Upper lobe of right lung (tissue), 1 donor: ENCODE results near the gene CABLES1. TPM values are rescaled to one million over a fixed set of nuclear protein-coding genes. Genes with fewer than 3 reads are reported as not detected.

Source experiments
- ATAC-seq: fragments of 200-7000 bp; cut with Tn5 transposase; one replicate; pipeline ENCODE4 v1.9.1; 2020; ENCODE audit warnings: mild to moderate bottlenecking, moderate library complexity
- DNase-seq: peaks from one replicate; pipeline ENCODE4 v3.0.0-alpha.2; 2020
- H3K27ac ChIP-seq: fragments of 200-600 bp; one replicate; pipeline ENCODE4 v1.8.0; 2022
- H3K27me3 ChIP-seq: fragments of 200-600 bp; one replicate; pipeline ENCODE4 v1.8.0; 2022; ENCODE audit warnings: mild to moderate bottlenecking
- H3K36me3 ChIP-seq: fragments of 200-600 bp; one replicate; pipeline ENCODE4 v1.8.0; 2022
- H3K4me1 ChIP-seq: fragments of 200-600 bp; one replicate; pipeline ENCODE4 v1.8.0; 2022
- H3K4me3 ChIP-seq: fragments of 200-600 bp; one replicate; pipeline ENCODE4 v1.8.0; 2022; ENCODE audit warnings: mild to moderate bottlenecking
- H3K9me3 ChIP-seq: fragments of 200-600 bp; one replicate; pipeline ENCODE4 v1.8.0; 2022
- intact Hi-C: fragments of 100-400 bp; cut with DNase I; formaldehyde crosslinking; loops from one replicate; pipeline ENCODE4 v1.11.0; 2022
- total RNA-seq: library from RNA; stranded (reverse); fragmentation: NEBNext Ultra II Directional; extraction: Animal tissue kit (Norgen Biotek cat#: 25700); gene quantifications from one replicate; pipeline ENCODE4 v1.2.1, GENCODE V29; 2021
- TF ChIP-seq, protein P1 (sequence below): fragments of 200-600 bp; IDR thresholded peaks from one replicate; pipeline ENCODE4 v1.8.0; 2022; ENCODE audit warnings: antibody characterized with exemption
- donor health status: DM: no; HTN: yes; CAD: no; lungs with severe emphysema.

The CABLES1 gene
- total RNA-seq, 1 donor from 2014 or later, result 39.5 TPM

DNA sequence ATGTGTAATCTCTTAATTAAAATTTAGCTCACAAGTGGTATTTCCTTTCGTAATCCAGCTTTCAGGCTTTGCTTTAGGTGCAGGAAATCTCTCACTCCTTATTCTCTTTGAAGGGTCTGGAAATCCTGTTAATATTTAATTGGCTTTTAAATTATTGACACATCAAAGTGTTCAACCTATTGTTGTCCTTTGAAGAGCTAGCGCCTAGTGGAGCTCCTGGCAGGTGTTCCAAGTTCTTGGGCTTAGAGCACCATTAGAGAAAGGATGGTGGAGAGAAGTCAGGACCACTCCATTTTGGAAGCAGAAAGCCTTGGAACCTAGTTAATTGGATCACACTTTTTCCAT, 92.4 kb downstream of the CABLES1 start:
- DNase-seq (no peak), ATAC-seq (peak; percentile 35)
- Histone ChIP-seq H3K4me3 (no peak overlapping the region), H3K27me3 (no peaks in the 10 kb centered on the region), H3K4me1 (peaks cover 78% of the 10 kb centered on the region), H3K9me3 (no peaks in the 10 kb centered on the region), H3K36me3 (no peaks in the 10 kb centered on the region), H3K27ac (peak overlapping the region; percentile 69)
- TF ChIP-seq, protein P1, sequence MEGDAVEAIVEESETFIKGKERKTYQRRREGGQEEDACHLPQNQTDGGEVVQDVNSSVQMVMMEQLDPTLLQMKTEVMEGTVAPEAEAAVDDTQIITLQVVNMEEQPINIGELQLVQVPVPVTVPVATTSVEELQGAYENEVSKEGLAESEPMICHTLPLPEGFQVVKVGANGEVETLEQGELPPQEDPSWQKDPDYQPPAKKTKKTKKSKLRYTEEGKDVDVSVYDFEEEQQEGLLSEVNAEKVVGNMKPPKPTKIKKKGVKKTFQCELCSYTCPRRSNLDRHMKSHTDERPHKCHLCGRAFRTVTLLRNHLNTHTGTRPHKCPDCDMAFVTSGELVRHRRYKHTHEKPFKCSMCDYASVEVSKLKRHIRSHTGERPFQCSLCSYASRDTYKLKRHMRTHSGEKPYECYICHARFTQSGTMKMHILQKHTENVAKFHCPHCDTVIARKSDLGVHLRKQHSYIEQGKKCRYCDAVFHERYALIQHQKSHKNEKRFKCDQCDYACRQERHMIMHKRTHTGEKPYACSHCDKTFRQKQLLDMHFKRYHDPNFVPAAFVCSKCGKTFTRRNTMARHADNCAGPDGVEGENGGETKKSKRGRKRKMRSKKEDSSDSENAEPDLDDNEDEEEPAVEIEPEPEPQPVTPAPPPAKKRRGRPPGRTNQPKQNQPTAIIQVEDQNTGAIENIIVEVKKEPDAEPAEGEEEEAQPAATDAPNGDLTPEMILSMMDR, result no peak
- intact Hi-C loops, result no loop called here

DNA sequence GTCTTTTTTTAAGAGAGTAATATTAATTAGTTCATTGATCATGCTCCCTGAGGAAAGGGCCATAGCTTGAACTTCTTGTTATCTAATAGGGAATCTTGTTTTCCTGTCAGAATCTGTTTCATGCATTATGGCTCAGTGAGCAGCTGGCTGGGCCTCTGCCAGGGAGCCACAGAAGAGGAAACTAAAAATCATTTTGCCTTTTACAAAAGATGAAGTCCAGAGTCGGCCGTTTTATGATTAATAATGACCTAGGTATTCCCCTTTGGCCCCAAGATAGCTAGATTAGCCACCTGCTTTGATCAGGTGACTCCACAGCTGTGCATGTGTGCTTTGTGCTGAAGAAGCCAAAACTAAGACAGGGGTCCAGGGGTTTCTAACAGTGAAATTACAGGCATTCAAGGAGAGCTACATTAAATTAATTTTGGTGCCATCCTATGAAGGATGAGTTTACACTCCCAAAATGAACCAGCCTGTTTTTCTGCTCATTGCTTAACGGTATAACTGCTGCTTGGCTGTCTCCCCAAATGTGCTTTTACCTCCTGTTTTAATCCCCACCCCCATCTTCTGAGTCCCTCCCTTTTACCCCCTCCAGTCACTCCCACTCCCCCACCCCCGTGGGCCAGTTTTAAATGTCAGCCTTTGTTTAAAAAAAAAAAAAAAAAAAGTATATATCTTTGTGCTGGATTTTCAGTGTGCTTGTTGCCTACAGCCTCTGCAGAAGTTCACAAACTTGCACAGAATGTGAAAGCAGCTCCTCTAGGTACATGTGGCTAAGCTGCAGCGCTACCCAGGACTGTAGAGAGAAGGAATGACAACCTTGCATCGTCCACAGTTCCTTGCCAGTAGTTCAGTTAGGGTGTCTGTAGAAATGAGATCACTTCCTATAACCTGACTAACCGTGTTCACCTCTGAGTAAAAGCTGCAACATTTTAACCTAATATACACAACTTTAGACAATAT, 93.1 kb downstream of the CABLES1 start:
- Histone ChIP-seq H3K27me3 (no peaks in the 10 kb centered on the region), H3K4me1 (peaks cover 78% of the 10 kb centered on the region), H3K27ac (peak overlapping the region; percentile 38), H3K4me3 (no peak overlapping the region), H3K9me3 (no peaks in the 10 kb centered on the region), H3K36me3 (no peaks in the 10 kb centered on the region)
- intact Hi-C loops, result no loop called here
- DNase-seq (no peak), ATAC-seq (no peak)
- TF ChIP-seq, protein P1, result no peak

DNA sequence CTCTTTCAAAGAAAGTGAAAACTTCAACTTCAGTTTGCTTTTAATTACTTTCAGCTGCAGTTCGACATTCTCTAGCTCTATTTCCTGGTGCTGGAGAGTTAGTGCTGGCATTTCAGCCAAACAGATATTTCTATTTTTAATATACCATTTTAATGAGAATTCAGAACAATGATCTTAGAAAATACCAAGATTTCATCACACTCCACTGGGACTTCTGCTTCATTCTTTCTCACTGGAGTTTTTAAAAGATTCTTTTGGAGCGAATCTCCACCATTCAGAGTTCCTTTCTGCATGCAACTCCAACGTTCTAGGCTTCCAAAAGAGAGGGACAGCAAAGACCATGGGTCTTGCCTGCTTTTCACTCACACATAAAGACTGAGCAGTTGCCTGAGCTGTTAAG, 94.2 kb downstream of the CABLES1 start:
- Histone ChIP-seq H3K4me1 (peaks cover 73% of the 10 kb centered on the region), H3K9me3 (no peaks in the 10 kb centered on the region), H3K4me3 (no peak overlapping the region), H3K27me3 (no peaks in the 10 kb centered on the region), H3K36me3 (no peaks in the 10 kb centered on the region), H3K27ac (peak overlapping the region; percentile 7)
- TF ChIP-seq, protein P1, result no peak
- DNase-seq (no peak), ATAC-seq (no peak)
- intact Hi-C loops, result no loop called here

DNA sequence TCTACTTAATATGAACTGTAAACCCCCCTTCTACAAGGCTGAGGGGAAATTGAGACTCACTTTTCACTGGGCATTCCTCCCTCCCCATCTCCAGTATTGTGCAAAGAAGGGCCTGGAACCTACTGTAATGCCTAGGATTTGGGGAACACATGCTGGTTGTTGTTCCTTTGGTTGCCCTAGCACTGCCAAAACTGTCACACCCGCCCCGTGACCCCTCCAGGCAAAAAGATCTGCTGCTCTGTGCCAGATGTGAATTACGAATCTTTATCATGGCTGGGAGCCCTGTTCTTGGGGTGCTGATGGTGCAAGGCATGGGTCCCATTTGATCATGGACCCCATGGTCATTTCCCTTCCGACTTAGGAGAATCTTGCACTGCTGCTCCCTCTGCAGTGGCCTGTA, 95.4 kb downstream of the CABLES1 start:
- no peak overlapping the region for H3K4me3 ChIP-seq
- ATAC-seq (no peak), DNase-seq (no peak)
- H3K9me3 ChIP-seq, result no peaks in the 10 kb centered on the region
- peaks cover 3% of the 10 kb centered on the region for H3K36me3 ChIP-seq
- no peaks in the 10 kb centered on the region for H3K27me3 ChIP-seq
- TF ChIP-seq, protein P1, result no peak
- intact Hi-C loops, result no loop called here
- H3K27ac ChIP-seq, result peak overlapping the region; percentile 43
- H3K4me1 ChIP-seq, result peaks cover 62% of the 10 kb centered on the region

DNA sequence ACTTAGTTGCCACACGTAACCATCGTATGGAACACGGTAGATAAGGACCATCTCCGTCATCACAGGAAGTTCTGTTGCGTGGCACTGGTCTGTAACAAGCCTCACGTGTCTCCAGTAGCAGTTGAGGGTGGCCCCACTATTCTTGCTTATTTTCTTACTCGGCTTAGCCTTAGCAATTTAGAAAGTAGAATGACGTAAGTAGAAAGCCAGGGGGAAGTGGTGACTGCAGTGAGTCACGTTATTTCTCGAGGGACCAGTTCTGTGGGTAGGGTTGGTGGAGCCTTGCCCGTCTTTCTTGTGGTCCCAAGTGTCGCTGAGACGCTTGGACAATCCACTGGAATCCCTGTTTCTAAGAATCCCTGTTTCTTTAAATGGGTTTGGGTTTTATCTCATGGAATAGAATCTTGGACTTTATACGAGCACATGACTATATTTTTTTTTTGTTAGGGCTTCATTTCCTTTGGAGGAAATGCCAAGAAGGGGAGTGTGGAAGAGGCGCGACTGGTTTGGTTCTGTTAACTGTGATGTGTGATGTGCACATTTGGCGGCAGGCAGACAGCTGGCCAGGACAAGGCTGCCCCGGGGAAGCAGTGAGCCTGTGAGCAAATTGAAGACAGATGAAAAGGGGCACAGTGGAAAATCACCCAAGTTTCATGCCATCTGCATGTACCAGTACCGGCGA, 96.2 kb downstream of the CABLES1 start:
- intact Hi-C loops, result no loop called here
- ATAC-seq (peak; percentile 81), DNase-seq (no peak)

More for the DNA sequence above, 96.2 kb downstream of the CABLES1 start:
- TF ChIP-seq, protein P1, result no peak
- peak overlapping the region; percentile 43 for H3K27ac ChIP-seq
- H3K4me1 ChIP-seq, result peaks cover 54% of the 10 kb centered on the region
- H3K9me3 ChIP-seq, result no peaks in the 10 kb centered on the region
- H3K36me3 ChIP-seq, result peaks cover 6% of the 10 kb centered on the region
- no peaks in the 10 kb centered on the region for H3K27me3 ChIP-seq
- no peak overlapping the region for H3K4me3 ChIP-seq
